ENCODE results near the gene SUGCT.

DNA sequence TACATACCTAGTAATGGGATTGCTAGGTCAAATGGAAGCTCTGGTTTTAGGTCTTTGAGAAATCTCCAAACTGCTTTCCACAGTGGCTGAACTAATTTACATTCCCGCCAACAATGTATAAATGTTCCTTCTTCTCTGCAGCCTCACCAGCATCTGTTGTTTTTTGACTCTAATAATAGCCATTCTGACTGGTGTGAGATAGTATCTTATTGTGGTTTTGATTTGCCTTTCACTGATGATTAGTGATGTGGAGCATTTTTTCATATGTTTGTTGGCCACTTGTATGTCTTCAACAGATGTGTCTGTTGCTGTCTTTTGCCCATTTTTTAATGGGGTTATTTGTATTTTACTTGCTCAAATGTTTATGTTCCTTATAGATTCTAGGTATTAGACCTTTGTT lies 675.5 kb downstream of the SUGCT start:
- TF ChIP-seq, protein P1, sequence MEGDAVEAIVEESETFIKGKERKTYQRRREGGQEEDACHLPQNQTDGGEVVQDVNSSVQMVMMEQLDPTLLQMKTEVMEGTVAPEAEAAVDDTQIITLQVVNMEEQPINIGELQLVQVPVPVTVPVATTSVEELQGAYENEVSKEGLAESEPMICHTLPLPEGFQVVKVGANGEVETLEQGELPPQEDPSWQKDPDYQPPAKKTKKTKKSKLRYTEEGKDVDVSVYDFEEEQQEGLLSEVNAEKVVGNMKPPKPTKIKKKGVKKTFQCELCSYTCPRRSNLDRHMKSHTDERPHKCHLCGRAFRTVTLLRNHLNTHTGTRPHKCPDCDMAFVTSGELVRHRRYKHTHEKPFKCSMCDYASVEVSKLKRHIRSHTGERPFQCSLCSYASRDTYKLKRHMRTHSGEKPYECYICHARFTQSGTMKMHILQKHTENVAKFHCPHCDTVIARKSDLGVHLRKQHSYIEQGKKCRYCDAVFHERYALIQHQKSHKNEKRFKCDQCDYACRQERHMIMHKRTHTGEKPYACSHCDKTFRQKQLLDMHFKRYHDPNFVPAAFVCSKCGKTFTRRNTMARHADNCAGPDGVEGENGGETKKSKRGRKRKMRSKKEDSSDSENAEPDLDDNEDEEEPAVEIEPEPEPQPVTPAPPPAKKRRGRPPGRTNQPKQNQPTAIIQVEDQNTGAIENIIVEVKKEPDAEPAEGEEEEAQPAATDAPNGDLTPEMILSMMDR (conservative IDR thresholded peaks at IDR 0.05; ENCODE audit: low read length): no peak
- TF ChIP-seq EZH2phosphoT487 (IDR thresholded peaks at IDR 0.05; ENCODE audit: borderline replicate concordance, low read depth, low read length): no peak

All from OCI-LY7 (cell line).